KMS-11 (cell line): ENCODE measurements around the gene TCF4.
"Not testable (repeated sequence)": the region's sequence is repeated elsewhere in the genome, so short reads cannot be mapped to it uniquely, and the experiment has no call there.

Source experiments
- H2AFZ ChIP-seq: fragments of 200-600 bp; sonication (generic); 2 replicates; pipeline ENCODE4 v1.6.1; 2016; ENCODE audit warnings: antibody characterized with exemption, mixed run types, low read depth
- H3K27ac ChIP-seq: fragments of 200-600 bp; sonication (generic); 2 replicates; pipeline ENCODE4 v1.6.1; 2016; ENCODE audit warnings: mild to moderate bottlenecking, mixed run types
- H3K27me3 ChIP-seq: fragments of 200-600 bp; sonication (generic); 2 replicates; pipeline ENCODE4 v1.6.1; 2017; ENCODE audit warnings: mild to moderate bottlenecking, low read depth, mixed run types, moderate library complexity; ENCODE audit not compliant: insufficient read depth
- H3K36me3 ChIP-seq: fragments of 200-600 bp; sonication (generic); 2 replicates; pipeline ENCODE4 v1.6.1; 2017; ENCODE audit warnings: mild to moderate bottlenecking, mixed run types; ENCODE audit not compliant: insufficient read depth
- H3K4me1 ChIP-seq: fragments of 200-600 bp; sonication (generic); 2 replicates; pipeline ENCODE4 v1.6.1; 2016; ENCODE audit warnings: mild to moderate bottlenecking, low read depth, mixed run types; ENCODE audit not compliant: poor library complexity, severe bottlenecking
- H3K4me2 ChIP-seq: fragments of 200-600 bp; sonication (generic); 2 replicates; pipeline ENCODE4 v1.7.0; 2016; ENCODE audit warnings: mild to moderate bottlenecking, mixed run types
- H3K4me3 ChIP-seq: fragments of 200-600 bp; sonication (generic); IDR thresholded peaks from 2 replicates; pipeline ENCODE4 v1.6.1; 2017; ENCODE audit warnings: low read depth, low read length, mixed read lengths; ENCODE audit not compliant: insufficient read depth
- H3K79me2 ChIP-seq: fragments of 200-600 bp; sonication (generic); 2 replicates; pipeline ENCODE4 v1.6.1; 2016; ENCODE audit warnings: low read depth, mixed run types; ENCODE audit not compliant: insufficient read depth
- H3K9ac ChIP-seq: fragments of 200-600 bp; sonication (generic); 2 replicates; pipeline ENCODE4 v1.6.1; 2016; ENCODE audit warnings: mild to moderate bottlenecking, mixed run types
- H4K20me1 ChIP-seq: fragments of 200-600 bp; sonication (generic); 2 replicates; pipeline ENCODE4 v1.6.1; 2016; ENCODE audit warnings: mild to moderate bottlenecking, mixed run types; ENCODE audit not compliant: insufficient read depth
- TF ChIP-seq, protein P1 (sequence below): fragments of 200-600 bp; sonication (generic); conservative IDR thresholded peaks from 2 replicates; pipeline ENCODE4 v1.6.1; 2017; ENCODE audit warnings: low read depth, mild to moderate bottlenecking, antibody characterized with exemption, low read length, moderate library complexity, mixed read lengths

Gene TCF4

DNA sequence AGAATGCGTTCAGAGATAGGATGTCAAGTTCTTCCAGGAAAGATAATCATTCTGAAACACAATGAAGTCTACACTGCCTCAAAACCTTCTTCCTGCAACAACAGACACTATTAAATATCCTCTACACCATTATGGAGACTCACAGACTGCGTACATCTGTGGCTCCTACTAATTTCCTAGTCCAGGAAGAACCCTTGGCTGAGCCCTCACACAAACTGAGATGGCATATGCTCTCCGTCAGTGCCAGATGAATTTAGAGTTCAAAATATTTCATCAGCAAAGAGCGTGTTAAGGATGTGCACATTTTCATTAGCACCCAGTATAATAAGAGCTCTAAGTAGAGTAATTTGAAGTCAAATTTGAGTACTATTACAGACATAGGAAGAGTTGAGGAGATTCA is 117.2 kb downstream of the TCF4 start:
- Histone ChIP-seq H3K4me1 (no peaks in the 10 kb centered on the region), H4K20me1 (no peaks in the 10 kb centered on the region), H3K79me2 (no peaks in the 10 kb centered on the region)

DNA sequence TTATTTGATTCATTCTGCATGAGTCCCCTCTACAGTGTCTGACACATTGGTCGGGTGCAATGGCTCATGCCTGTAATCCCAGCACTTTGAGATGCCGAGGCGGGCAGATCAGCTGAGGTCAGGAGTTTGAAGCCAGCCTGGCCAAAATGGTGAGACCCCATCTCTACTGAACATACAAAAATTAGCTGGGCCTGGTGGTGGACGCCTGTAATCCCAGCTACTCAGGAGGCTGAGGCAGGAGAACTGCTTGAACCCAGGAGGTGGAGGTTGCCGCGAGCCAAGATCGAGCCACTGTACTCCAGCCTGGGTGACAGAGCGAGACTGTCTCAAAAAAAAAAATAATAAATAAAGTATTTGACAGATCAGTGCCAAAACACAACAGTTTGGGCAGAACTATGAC is 118.9 kb downstream of the TCF4 start:
- H3K79me2 ChIP-seq, H3K36me3 ChIP-seq, H2AFZ ChIP-seq, H3K4me1 ChIP-seq, H3K27ac ChIP-seq, H4K20me1 ChIP-seq, H3K4me3 ChIP-seq, H3K27me3 ChIP-seq, H3K4me2 ChIP-seq, H3K9ac ChIP-seq: not testable (repeated sequence)

More for the DNA sequence above, 117.2 kb downstream of the TCF4 start:
- TF ChIP-seq, protein P1, sequence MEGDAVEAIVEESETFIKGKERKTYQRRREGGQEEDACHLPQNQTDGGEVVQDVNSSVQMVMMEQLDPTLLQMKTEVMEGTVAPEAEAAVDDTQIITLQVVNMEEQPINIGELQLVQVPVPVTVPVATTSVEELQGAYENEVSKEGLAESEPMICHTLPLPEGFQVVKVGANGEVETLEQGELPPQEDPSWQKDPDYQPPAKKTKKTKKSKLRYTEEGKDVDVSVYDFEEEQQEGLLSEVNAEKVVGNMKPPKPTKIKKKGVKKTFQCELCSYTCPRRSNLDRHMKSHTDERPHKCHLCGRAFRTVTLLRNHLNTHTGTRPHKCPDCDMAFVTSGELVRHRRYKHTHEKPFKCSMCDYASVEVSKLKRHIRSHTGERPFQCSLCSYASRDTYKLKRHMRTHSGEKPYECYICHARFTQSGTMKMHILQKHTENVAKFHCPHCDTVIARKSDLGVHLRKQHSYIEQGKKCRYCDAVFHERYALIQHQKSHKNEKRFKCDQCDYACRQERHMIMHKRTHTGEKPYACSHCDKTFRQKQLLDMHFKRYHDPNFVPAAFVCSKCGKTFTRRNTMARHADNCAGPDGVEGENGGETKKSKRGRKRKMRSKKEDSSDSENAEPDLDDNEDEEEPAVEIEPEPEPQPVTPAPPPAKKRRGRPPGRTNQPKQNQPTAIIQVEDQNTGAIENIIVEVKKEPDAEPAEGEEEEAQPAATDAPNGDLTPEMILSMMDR, result no peak
- Histone ChIP-seq H3K36me3 (no peaks in the 10 kb centered on the region), H3K9ac (no peak overlapping the region), H3K27me3 (no peaks in the 10 kb centered on the region), H3K4me3 (no peak overlapping the region), H3K27ac (no peak overlapping the region), H2AFZ (no peak overlapping the region), H3K4me2 (no peak overlapping the region)

DNA sequence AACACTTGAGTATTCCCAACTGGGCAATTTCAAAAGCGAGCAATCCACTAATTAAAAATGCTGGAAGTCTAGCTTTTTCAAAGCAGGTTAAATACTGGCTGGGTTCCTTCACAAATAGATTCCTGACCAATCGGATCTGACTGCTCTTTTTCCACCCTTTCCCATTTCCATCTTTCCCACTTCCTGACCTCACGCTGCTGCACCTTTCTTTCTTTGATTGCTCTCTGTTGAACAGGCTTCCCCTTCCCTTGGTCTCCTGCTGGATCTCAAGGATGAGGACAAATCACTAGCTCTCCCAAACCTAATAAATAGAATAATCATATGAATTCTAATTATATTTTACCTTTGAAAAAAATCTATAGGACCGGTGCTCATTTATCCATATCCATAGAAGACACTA is 121.2 kb downstream of the TCF4 start:
- Histone ChIP-seq H2AFZ (no peak overlapping the region), H3K4me3 (no peak overlapping the region), H3K36me3 (no peaks in the 10 kb centered on the region), H4K20me1 (no peaks in the 10 kb centered on the region), H3K79me2 (no peaks in the 10 kb centered on the region), H3K4me2 (no peak overlapping the region), H3K27ac (no peak overlapping the region), H3K4me1 (no peaks in the 10 kb centered on the region), H3K27me3 (no peaks in the 10 kb centered on the region), H3K9ac (no peak overlapping the region)
- TF ChIP-seq, protein P1, result no peak

DNA sequence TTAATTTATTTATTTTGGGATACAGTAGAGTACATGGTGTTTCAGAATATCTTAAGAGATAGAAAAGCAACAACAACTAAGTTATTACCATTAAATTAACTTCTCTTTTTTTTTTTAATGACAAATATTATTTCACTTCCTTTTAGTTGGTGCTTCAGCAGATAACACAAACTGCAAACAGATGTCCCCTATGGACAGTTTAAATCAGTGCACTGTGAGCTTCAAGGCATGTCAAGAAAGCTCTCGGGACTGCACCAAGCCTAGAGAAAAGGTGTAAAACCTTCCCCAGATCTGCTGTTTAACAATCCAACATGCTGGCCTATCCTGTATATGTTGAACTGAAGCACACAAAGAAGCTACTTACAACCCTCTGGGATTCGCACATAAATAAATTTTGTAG is 122.7 kb downstream of the TCF4 start:
- H3K9ac ChIP-seq, result no peak overlapping the region
- no peak overlapping the region for H3K4me2 ChIP-seq
- H2AFZ ChIP-seq, result no peak overlapping the region
- no peak overlapping the region for H3K4me3 ChIP-seq
- no peaks in the 10 kb centered on the region for H3K4me1 ChIP-seq
- no peaks in the 10 kb centered on the region for H3K27me3 ChIP-seq
- H3K79me2 ChIP-seq, result no peaks in the 10 kb centered on the region
- no peaks in the 10 kb centered on the region; the same call in 1 of the 2 replicates for H3K36me3 ChIP-seq
- no peaks in the 10 kb centered on the region for H4K20me1 ChIP-seq
- no peak overlapping the region for H3K27ac ChIP-seq
- TF ChIP-seq, protein P1, result no peak

- Histone ChIP-seq H3K4me2 (no peak overlapping the region), H3K4me3 (no peak overlapping the region), H3K27me3 (no peaks in the 10 kb centered on the region), H3K27ac (no peak overlapping the region), H3K36me3 (no peaks in the 10 kb centered on the region; the same call in 1 of the 2 replicates), H3K9ac (no peak overlapping the region), H4K20me1 (no peaks in the 10 kb centered on the region), H3K4me1 (no peaks in the 10 kb centered on the region), H3K79me2 (no peaks in the 10 kb centered on the region), H2AFZ (no peak overlapping the region)
- TF ChIP-seq, protein P1, result no peak
These were observed 123.4 kb downstream of the TCF4 start for GRCh38 chr18:55464581-55464980.
